ENCODE measurements around the gene ZNRF1. TPM values are rescaled to one million over a fixed set of nuclear protein-coding genes. Genes with fewer than 3 reads are reported as not detected.

ZNRF1 gene
- total and polyA plus RNA-seq, 2 of the 13 experiments (the other 11 are each of a cell fraction or from before 2014, with no cell fraction given), result 43.9 to 58.7 TPM

DNA sequence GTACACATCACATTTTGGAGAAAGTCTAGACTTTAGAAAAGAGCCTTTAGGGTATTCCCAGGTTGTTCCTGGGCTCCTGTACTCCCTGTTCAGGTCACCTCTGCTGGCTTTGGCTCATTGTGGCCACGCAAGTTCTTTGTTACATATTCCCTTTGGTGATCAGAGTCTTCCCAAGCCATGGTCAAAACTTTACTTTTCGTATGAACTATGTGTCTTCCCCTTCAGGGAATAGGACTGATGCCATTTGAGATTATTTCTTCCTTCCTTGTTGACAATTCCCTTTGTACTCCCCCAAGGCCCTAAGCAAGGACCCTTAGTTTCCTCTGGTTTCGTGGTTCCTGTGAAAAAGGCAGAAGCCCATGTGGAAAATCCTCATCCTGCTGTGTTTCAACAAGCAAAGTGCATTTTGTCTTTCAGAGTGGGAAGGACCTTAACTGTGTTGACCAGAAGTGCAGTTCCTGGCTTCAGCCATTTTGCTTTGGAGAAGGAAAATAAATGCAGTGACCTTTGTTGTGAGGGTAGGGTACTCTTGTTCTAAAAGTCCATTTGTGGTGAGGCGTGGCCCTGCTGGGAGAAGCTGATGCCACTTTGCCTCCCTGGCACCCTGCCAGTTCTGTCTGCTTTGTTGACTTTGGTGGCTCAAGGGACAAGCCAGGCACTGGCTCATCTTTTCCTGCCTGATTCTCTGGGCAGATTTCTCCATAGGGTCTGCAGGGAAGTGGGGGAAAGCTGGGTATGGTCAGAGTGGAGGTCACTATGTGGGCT is 55.1 kb downstream of the ZNRF1 start (continued):
- TF ChIP-seq, protein P1, sequence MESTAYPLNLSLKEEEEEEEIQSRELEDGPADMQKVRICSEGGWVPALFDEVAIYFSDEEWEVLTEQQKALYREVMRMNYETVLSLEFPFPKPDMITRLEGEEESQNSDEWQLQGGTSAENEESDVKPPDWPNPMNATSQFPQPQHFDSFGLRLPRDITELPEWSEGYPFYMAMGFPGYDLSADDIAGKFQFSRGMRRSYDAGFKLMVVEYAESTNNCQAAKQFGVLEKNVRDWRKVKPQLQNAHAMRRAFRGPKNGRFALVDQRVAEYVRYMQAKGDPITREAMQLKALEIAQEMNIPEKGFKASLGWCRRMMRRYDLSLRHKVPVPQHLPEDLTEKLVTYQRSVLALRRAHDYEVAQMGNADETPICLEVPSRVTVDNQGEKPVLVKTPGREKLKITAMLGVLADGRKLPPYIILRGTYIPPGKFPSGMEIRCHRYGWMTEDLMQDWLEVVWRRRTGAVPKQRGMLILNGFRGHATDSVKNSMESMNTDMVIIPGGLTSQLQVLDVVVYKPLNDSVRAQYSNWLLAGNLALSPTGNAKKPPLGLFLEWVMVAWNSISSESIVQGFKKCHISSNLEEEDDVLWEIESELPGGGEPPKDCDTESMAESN (CRISPR knock-in tag; conservative IDR thresholded peaks at IDR 0.05), result no peak
- TF ChIP-seq, protein P2, sequence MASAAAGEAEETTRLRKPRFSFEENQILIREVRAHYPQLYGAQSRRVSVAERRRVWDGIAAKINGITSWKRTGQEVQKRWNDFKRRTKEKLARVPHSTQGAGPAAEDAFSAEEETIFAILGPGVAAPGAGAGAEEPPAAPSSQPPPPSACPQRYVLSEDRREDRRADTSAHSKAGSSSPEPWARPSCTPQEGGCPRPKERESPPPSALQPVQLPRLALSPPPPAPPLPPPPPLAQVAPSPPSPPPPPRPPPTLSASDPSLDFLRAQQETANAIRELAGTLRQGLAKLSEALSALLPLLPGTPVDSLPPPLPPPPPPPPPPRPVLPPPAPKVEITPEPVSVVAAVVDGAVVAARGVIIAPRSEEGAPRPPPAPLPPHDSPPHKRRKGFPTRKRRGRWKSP (CRISPR knock-in tag; IDR thresholded peaks at IDR 0.05), result no peak
- TF ChIP-seq ZNF34 (CRISPR knock-in tag; IDR thresholded peaks at IDR 0.05; ENCODE audit: borderline replicate concordance), result no peak
- no peak for TF ChIP-seq MTF2 (CRISPR knock-in tag; IDR thresholded peaks at IDR 0.05; ENCODE audit: borderline replicate concordance)
- TF ChIP-seq HDAC1 (CRISPR knock-in tag; IDR thresholded peaks at IDR 0.05), result peak; percentile 82
- 0 out of 2 replicates have a peak, but pooled peaks have one; percentile 32 for TF ChIP-seq ZNF263 (CRISPR knock-in tag; IDR thresholded peaks at IDR 0.05)
- TF ChIP-seq CSRNP2 (CRISPR knock-in tag; conservative IDR thresholded peaks at IDR 0.05; ENCODE audit: low read depth), result no peak
- TF ChIP-seq THAP7 (CRISPR knock-in tag; IDR thresholded peaks at IDR 0.05), result no peak
- TF ChIP-seq ZNF44 (CRISPR knock-in tag; IDR thresholded peaks at IDR 0.05), result no peak
- TF ChIP-seq KDM1A (CRISPR knock-in tag; IDR thresholded peaks at IDR 0.05), result peak; percentile 51; the same call in 1 of the 2 replicates
- no peak for TF ChIP-seq ZC3H4 (CRISPR knock-in tag; IDR thresholded peaks at IDR 0.05; ENCODE audit: borderline replicate concordance)
- TF ChIP-seq ZBTB7B (CRISPR knock-in tag; IDR thresholded peaks at IDR 0.05), result no peak
- no peak for TF ChIP-seq ZNF512B (CRISPR knock-in tag; IDR thresholded peaks at IDR 0.05; ENCODE audit: borderline replicate concordance)
- TF ChIP-seq SRF (IDR thresholded peaks at IDR 0.05; ENCODE audit: low read depth, low read length), result no peak
- no peak for TF ChIP-seq CREM (IDR thresholded peaks at IDR 0.05)
- no peak for TF ChIP-seq CREM (CRISPR knock-in tag; IDR thresholded peaks at IDR 0.05)

All from HepG2 (cell line).